HepG2 (cell line): Measurements from ENCODE around the gene NALCN. TPM values are rescaled to one million over a fixed set of nuclear protein-coding genes. Genes with fewer than 3 reads are reported as not detected.
A peak's percentile ranks its signal among the peaks of the same experiment; 100 is the strongest.

ENCODE experiments used
- ATAC-seq: fragments of 200-7000 bp; cut with Tn5 transposase; 3 replicates; pipeline ENCODE4 v1.9.1; 2020; ENCODE audit warnings: mild to moderate bottlenecking, moderate library complexity
- BruUV-seq: library from RNA; stranded (reverse); fragments of 400-500 nt; replicated peaks from 2 replicates; lab custom pipeline; 2021; lab: Mats Ljungman, UMichigan
- CTCF ChIA-PET: fragments of 300-600 bp; formaldehyde crosslinking; extraction: SDS; loops from one replicate; lab custom pipeline; 2021; ENCODE audit warnings: low total read pairs, inconsistent platforms, low intra/inter-chr PET ratio; lab: Yijun Ruan, JAX
- POLR2A ChIA-PET: fragments of 350-600 bp; sonication (Branson Sonifier 250); formaldehyde crosslinking; loops from one replicate; lab custom pipeline; 2020; ENCODE audit warnings: antibody characterized with exemption, inconsistent platforms; lab: Yijun Ruan, JAX
- DNase-seq: peaks from one replicate; pipeline ENCODE4 v3.0.0-alpha.2; 2015; ENCODE audit warnings: low spot score
- FAIRE-seq: peaks from 3 replicates; lab custom pipeline; 2011; peaks lifted over from hg19 to GRCh38; lab: Jason Lieb, UNC
- H2AFZ ChIP-seq: one replicate; pipeline ENCODE4 v1.6.1; 2011; ENCODE audit warnings: low read length, inconsistent platforms
- H3K27ac ChIP-seq: fragments of 300-600 bp; 3 replicates; pipeline ENCODE4 v1.8.0; 2011; ENCODE audit warnings: mixed run types, mild to moderate bottlenecking, mixed read lengths, low read length, inconsistent platforms; ENCODE audit not compliant: insufficient read depth; ENCODE audit errors: extremely low read length
- H3K27me3 ChIP-seq, 2 experiments: fragments of 200-600 bp in 1 of 2; 2 replicates in 1 of 2; 3 replicates in 1 of 2; pipeline versions ENCODE4 v1.6.0 to v1.8.0; 2011; ENCODE audit warnings: low read length in 2 of 2, mild to moderate bottlenecking in 2 of 2, moderate library complexity in 2 of 2, inconsistent platforms in 1 of 2; ENCODE audit not compliant: insufficient read depth in 2 of 2, control insufficient read depth in 1 of 2
- H3K36me3 ChIP-seq, 2 experiments: fragments of 200-600 bp in 1 of 2; replicated peaks in 1 of 2; 2 replicates in 1 of 2; 3 replicates in 1 of 2; pipeline versions ENCODE4 v1.5.1 to v1.8.0; 2011; ENCODE audit warnings: low read length in 2 of 2, inconsistent platforms in 1 of 2; ENCODE audit not compliant: insufficient read depth in 2 of 2, control insufficient read depth in 1 of 2
- H3K4me1 ChIP-seq: 2 replicates; pipeline ENCODE4 v1.5.1; 2012; ENCODE audit warnings: low read length, inconsistent platforms; ENCODE audit not compliant: insufficient read depth
- H3K4me2 ChIP-seq: 2 replicates; pipeline ENCODE4 v1.6.0; 2011; ENCODE audit warnings: low read depth, low read length, inconsistent platforms
- H3K4me3 ChIP-seq, 3 experiments: fragments of 200-600 bp in 1 of 3; sonication (generic), shearing (Covaris generic) in 1 of 3; replicated peaks in 1 of 3; 2 replicates each; pipeline ENCODE4 v1.5.1; 2011 to 2016; ENCODE audit warnings: low read length in 3 of 3, inconsistent platforms in 2 of 3, low read depth in 2 of 3, mild to moderate bottlenecking in 2 of 3, control low read depth in 1 of 3, mixed read lengths in 1 of 3; ENCODE audit not compliant: insufficient read depth in 1 of 3
- H3K79me2 ChIP-seq: one replicate; pipeline ENCODE4 v1.6.1; 2011; ENCODE audit warnings: low read length, inconsistent platforms; ENCODE audit not compliant: insufficient read depth
- H3K9ac ChIP-seq: 2 replicates; pipeline ENCODE4 v1.6.0; 2011; ENCODE audit warnings: mild to moderate bottlenecking, low read depth, low read length, inconsistent platforms; ENCODE audit not compliant: insufficient read depth
- H3K9me3 ChIP-seq: 2 replicates; pipeline ENCODE4 v1.5.1; 2012; ENCODE audit warnings: mild to moderate bottlenecking, low read length
- H4K20me1 ChIP-seq: 2 replicates; pipeline ENCODE4 v1.6.0; 2011; ENCODE audit warnings: inconsistent platforms, mild to moderate bottlenecking, low read length, moderate library complexity; ENCODE audit not compliant: insufficient read depth
- BCL6 ChIP-seq: IDR thresholded peaks from 2 replicates; pipeline ENCODE4 v1.6.1; 2016; ENCODE audit warnings: missing genetic modification reagents, missing compliant biosample characterization
- BHLHE40 ChIP-seq: IDR thresholded peaks from 2 replicates; pipeline ENCODE4 v1.6.1; 2011; ENCODE audit warnings: low read length, improper control_type of control experiment
- EED ChIP-seq: sonication (generic); formaldehyde crosslinking; IDR thresholded peaks from 2 replicates; pipeline ENCODE4 v1.5.0; 2020; ENCODE audit warnings: mild to moderate bottlenecking, missing genetic modification reagents
- HDAC6 ChIP-seq: fragments of 200-600 bp; sonication (generic); IDR thresholded peaks from 2 replicates; pipeline ENCODE4 v1.7.0; 2017; ENCODE audit warnings: mild to moderate bottlenecking, antibody characterized with exemption, low read length, low read depth
- HOXA9 ChIP-seq: sonication (generic); formaldehyde crosslinking; IDR thresholded peaks from 2 replicates; pipeline ENCODE4 v1.8.1; 2022; ENCODE audit warnings: missing genetic modification reagents, mild to moderate bottlenecking, moderate library complexity, borderline replicate concordance
- SOX13 ChIP-seq, 3 experiments: fragments of 450-650 bp in 1 of 3; sonication (generic) in 1 of 3; formaldehyde crosslinking in 1 of 3; IDR thresholded peaks in 2 of 3; conservative IDR thresholded peaks in 1 of 3; 2 replicates each; pipeline versions ENCODE4 v1.5.0 to v1.6.1; 2016 to 2020; ENCODE audit warnings: antibody characterized with exemption in 1 of 3, mild to moderate bottlenecking in 1 of 3, missing compliant biosample characterization in 1 of 3, missing genetic modification reagents in 1 of 3, moderate library complexity in 1 of 3
- WGBS: methylation state at CpG from one replicate; pipeline ENCODE4 v1.1.6; 2017; ENCODE audit warnings: low lambda C conversion rate; 5-methylcytosine and 5-hydroxymethylcytosine counted together
- in situ Hi-C: cut with HindIII; loops from 2 replicates; pipeline ENCODE4 v1.10.0; 2017; ENCODE audit warnings: low pct_unique_long_range_greater_than_20kb; ENCODE audit not compliant: extremely low pct_ligation_motif_present
- intact Hi-C: fragments of 100-400 bp; cut with micrococcal nuclease; formaldehyde crosslinking; loops from one replicate; pipeline ENCODE4 v1.10.0; 2022; ENCODE audit not compliant: unreplicated experiment
- polyA plus RNA-seq, 8 experiments: library from polyadenylated mRNA; depleted of rRNA in 3 of 8; stranded (reverse) in 7 of 8; unstranded in 1 of 8; fragments of >200 nt; fragmentation: Illumina TruSeq in 4 of 8; extraction: Trizol in 4 of 8; gene quantifications; 2 replicates each; pipeline versions ENCODE4 v1.2.1 to v1.2.3, GENCODE V29; 2011 to 2016; ENCODE audit warnings: low read depth in 4 of 8, missing spikeins in 1 of 8, mixed read lengths in 1 of 8; ENCODE audit not compliant: insufficient read depth in 1 of 8
- total RNA-seq, 5 experiments: library from RNA; depleted of rRNA; stranded (reverse); fragments of >200 nt; fragmentation: Illumina TruSeq; extraction: Trizol; gene quantifications; 2 replicates each; pipeline ENCODE4 v1.2.3, GENCODE V29; 2016; ENCODE audit warnings: low read depth in 1 of 5
- TF ChIP-seq, protein P1 (sequence below): sonication (generic); formaldehyde crosslinking; conservative IDR thresholded peaks from 2 replicates; pipeline ENCODE4 v1.4.0; 2020; ENCODE audit warnings: missing genetic modification reagents
- TF ChIP-seq, protein P2 (sequence below): IDR thresholded peaks from 2 replicates; pipeline ENCODE4 v1.6.1; 2018; ENCODE audit warnings: missing genetic modification reagents
- TF ChIP-seq, protein P3 (sequence below): sonication (generic); formaldehyde crosslinking; conservative IDR thresholded peaks from 2 replicates; pipeline ENCODE4 v1.4.0; 2020; ENCODE audit warnings: missing genetic modification reagents

The NALCN gene
- total and polyA plus RNA-seq, 2 of the 13 experiments (the other 11 are each of a cell fraction or from before 2014, with no cell fraction given) = not detected

DNA sequence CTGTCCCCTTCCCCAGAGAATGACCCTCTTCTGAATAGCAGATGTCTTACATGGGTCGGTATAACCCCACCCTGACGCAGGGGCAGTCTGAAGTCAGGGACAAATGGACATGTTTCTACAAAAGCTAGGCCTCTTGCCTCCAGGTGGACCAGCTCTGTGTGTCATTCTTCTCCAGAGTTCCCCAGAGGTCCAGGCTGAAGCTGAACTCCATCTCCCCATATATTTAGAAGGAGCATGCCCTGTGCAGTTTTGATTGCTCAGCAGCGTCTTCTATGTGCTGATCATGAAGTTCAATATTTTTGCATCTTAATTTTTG lies 8.8 kb upstream of the NALCN start (continued):
- TF ChIP-seq, protein P1, sequence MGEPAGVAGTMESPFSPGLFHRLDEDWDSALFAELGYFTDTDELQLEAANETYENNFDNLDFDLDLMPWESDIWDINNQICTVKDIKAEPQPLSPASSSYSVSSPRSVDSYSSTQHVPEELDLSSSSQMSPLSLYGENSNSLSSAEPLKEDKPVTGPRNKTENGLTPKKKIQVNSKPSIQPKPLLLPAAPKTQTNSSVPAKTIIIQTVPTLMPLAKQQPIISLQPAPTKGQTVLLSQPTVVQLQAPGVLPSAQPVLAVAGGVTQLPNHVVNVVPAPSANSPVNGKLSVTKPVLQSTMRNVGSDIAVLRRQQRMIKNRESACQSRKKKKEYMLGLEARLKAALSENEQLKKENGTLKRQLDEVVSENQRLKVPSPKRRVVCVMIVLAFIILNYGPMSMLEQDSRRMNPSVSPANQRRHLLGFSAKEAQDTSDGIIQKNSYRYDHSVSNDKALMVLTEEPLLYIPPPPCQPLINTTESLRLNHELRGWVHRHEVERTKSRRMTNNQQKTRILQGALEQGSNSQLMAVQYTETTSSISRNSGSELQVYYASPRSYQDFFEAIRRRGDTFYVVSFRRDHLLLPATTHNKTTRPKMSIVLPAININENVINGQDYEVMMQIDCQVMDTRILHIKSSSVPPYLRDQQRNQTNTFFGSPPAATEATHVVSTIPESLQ (CRISPR knock-in tag) = no peak
- TF ChIP-seq HOXA9 (CRISPR knock-in tag) = no peak

DNA sequence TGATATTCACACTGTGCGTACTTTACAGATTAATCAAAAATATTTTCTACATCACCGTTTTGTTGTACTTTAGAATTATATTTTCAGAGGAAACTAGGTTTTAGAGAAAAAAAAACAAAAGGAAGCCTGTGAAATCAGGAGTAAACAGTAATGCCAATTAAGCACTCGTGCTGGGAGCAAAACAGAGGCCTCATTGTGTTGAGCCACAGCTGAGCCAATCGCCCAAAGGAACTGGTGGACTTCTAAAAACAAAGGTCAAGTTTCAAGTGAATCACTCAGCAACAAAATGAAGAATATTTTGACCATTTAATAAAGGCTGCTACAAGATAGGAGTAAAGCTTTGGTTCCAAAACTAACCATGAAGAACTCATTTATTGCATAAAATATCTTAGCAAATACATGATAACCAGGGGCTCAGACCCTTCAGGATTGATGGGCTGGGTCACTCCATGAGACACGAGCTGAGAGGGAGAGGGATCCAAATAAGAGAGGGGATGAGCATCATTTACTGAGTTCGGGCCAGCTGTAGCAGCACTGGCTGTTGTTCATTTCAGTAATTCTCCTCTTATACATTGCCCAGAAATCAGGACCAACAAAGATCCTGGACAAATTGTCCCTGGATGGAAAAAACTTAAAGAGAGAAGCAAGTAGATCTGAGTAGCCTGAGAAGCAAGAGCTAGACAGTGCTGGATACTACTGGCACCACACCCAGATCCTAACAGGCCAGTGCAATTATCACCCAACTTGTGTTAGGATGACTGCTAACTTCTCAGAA lies 8.3 kb upstream of the NALCN start:
- Histone ChIP-seq H4K20me1 (no peaks in the 10 kb centered on the region), H3K4me2 (no peak overlapping the region), H3K4me1 (peaks cover 13% of the 10 kb centered on the region), H2AFZ (no peak overlapping the region), H3K79me2 (no peaks in the 10 kb centered on the region), H3K27me3 (no peaks in the 10 kb centered on the region), H3K9me3 (no peaks in the 10 kb centered on the region), H3K4me3 (no peak overlapping the region), H3K36me3 (no peaks in the 10 kb centered on the region), H3K9ac (no peak overlapping the region), H3K27ac (no peak overlapping the region)
- DNase-seq (peak; percentile 17), ATAC-seq (peak; percentile 71), FAIRE-seq (no peak)
- WGBS = 3% methylated on average over 6 of the region's 6 CpGs
- TF ChIP-seq, protein P2, sequence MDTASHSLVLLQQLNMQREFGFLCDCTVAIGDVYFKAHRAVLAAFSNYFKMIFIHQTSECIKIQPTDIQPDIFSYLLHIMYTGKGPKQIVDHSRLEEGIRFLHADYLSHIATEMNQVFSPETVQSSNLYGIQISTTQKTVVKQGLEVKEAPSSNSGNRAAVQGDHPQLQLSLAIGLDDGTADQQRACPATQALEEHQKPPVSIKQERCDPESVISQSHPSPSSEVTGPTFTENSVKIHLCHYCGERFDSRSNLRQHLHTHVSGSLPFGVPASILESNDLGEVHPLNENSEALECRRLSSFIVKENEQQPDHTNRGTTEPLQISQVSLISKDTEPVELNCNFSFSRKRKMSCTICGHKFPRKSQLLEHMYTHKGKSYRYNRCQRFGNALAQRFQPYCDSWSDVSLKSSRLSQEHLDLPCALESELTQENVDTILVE (CRISPR knock-in tag) = no peak
- TF ChIP-seq EED (CRISPR knock-in tag) (no peak), SOX13 (IDR thresholded peaks at IDR 0.05) (no peak), SOX13 (CRISPR knock-in tag; conservative IDR thresholded peaks at IDR 0.05 in 1 of 2, IDR thresholded peaks at IDR 0.05 in 1 of 2) (no peak), BCL6 (CRISPR knock-in tag) (no peak), HDAC6 (no peak), BHLHE40 (peak; percentile 61)
- TF ChIP-seq, protein P3, sequence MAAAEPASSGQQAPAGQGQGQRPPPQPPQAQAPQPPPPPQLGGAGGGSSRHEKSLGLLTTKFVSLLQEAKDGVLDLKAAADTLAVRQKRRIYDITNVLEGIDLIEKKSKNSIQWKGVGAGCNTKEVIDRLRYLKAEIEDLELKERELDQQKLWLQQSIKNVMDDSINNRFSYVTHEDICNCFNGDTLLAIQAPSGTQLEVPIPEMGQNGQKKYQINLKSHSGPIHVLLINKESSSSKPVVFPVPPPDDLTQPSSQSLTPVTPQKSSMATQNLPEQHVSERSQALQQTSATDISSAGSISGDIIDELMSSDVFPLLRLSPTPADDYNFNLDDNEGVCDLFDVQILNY (CRISPR knock-in tag) = no peak
- in situ Hi-C loops = no loop called here
- ChIA-PET POLR2A (no interaction called here), CTCF (no interaction called here)
- no TSS peak for BruUV-seq
- intact Hi-C loops = no loop called here
